Activated CD4-positive, alpha-beta T cell treated with anti-CD3 and anti-CD28 coated beads, Interleukin-2, amount 10 ng/mL, durations not matched to agents 24 days and 14 days (primary cell): ENCODE measurements around the gene CRB3. TPM values are rescaled to one million over a fixed set of nuclear protein-coding genes. Genes with fewer than 3 reads are reported as not detected.

ENCODE experiments used
- DNase-seq: peaks from one replicate; pipeline ENCODE4 v3.0.0; 2022
- H3K27ac Mint-ChIP-seq: one replicate; pipeline ENCODE4 v1.8.0; 2022; ENCODE audit warnings: mild to moderate bottlenecking, mixed read lengths
- H3K27me3 Mint-ChIP-seq: one replicate; pipeline ENCODE4 v1.8.0; 2022; ENCODE audit warnings: mixed read lengths
- H3K36me3 Mint-ChIP-seq: one replicate; pipeline ENCODE4 v1.8.0; 2022; ENCODE audit warnings: low read depth, mild to moderate bottlenecking, mixed read lengths
- H3K4me1 Mint-ChIP-seq: one replicate; pipeline ENCODE4 v1.8.0; 2021; ENCODE audit warnings: mixed read lengths
- H3K4me3 Mint-ChIP-seq: one replicate; pipeline ENCODE4 v1.8.0; 2022; ENCODE audit warnings: mild to moderate bottlenecking, moderate library complexity, mixed read lengths
- H3K9me3 Mint-ChIP-seq: one replicate; pipeline ENCODE4 v1.8.0; 2021; ENCODE audit warnings: mixed read lengths
- intact Hi-C: fragments of 100-400 bp; cut with micrococcal nuclease; formaldehyde crosslinking; loops from one replicate; pipeline ENCODE4 v1.15.1; 2023
- total RNA-seq: library from RNA; stranded (reverse); gene quantifications from 2 replicates; pipeline ENCODE4 v1.2.3, GENCODE V29; 2022

The CRB3 gene
- total RNA-seq, 1 donor from 2014 or later, result 0.33 TPM

- intact Hi-C loops, result no loop called here
These were observed 13.9 kb upstream of the CRB3 start for GRCh38 chr19:6450166-6450565.

GRCh38 chr19:6451583-6452222 is 12.4 kb upstream of the CRB3 start:
- peaks cover 11% of the 10 kb centered on the region for H3K9me3 Mint-ChIP-seq
- no peak overlapping the region for H3K27ac Mint-ChIP-seq
- H3K27me3 Mint-ChIP-seq, result no peaks in the 10 kb centered on the region
- DNase-seq, result no peak
- H3K4me1 Mint-ChIP-seq, result peaks cover 2% of the 10 kb centered on the region
- intact Hi-C loops, result no loop called here
- H3K36me3 Mint-ChIP-seq, result peaks cover 48% of the 10 kb centered on the region
- no peak overlapping the region for H3K4me3 Mint-ChIP-seq

More at GRCh38 chr19:6450166-6450565, 13.9 kb upstream of the CRB3 start:
- peaks cover 2% of the 10 kb centered on the region for H3K4me1 Mint-ChIP-seq
- no peak for DNase-seq
- H3K4me3 Mint-ChIP-seq, result no peak overlapping the region
- peaks cover 8% of the 10 kb centered on the region for H3K9me3 Mint-ChIP-seq
- peaks cover 36% of the 10 kb centered on the region for H3K36me3 Mint-ChIP-seq
- no peak overlapping the region for H3K27ac Mint-ChIP-seq
- no peaks in the 10 kb centered on the region for H3K27me3 Mint-ChIP-seq

- intact Hi-C loops, result no loop called here
- no peak for DNase-seq
- H3K27me3 Mint-ChIP-seq, result no peaks in the 10 kb centered on the region
- H3K36me3 Mint-ChIP-seq, result peaks cover 50% of the 10 kb centered on the region
- no peak overlapping the region for H3K27ac Mint-ChIP-seq
- H3K4me1 Mint-ChIP-seq, result peaks cover 2% of the 10 kb centered on the region
- H3K9me3 Mint-ChIP-seq, result peaks cover 11% of the 10 kb centered on the region
- H3K4me3 Mint-ChIP-seq, result no peak overlapping the region
These were observed 11.9 kb upstream of the CRB3 start for GRCh38 chr19:6452223-6452614.

GRCh38 chr19:6452899-6453298 is 11.2 kb upstream of the CRB3 start:
- H3K4me3 Mint-ChIP-seq, result no peak overlapping the region
- peaks cover 55% of the 10 kb centered on the region for H3K36me3 Mint-ChIP-seq
- peaks cover 11% of the 10 kb centered on the region for H3K9me3 Mint-ChIP-seq
- H3K27ac Mint-ChIP-seq, result no peak overlapping the region
- H3K27me3 Mint-ChIP-seq, result no peaks in the 10 kb centered on the region
- H3K4me1 Mint-ChIP-seq, result peaks cover 2% of the 10 kb centered on the region
- intact Hi-C loops, result no loop called here
- no peak for DNase-seq

- H3K4me1 Mint-ChIP-seq, result peaks cover 13% of the 10 kb centered on the region
- H3K27me3 Mint-ChIP-seq, result no peaks in the 10 kb centered on the region
- peaks cover 55% of the 10 kb centered on the region for H3K36me3 Mint-ChIP-seq
- H3K9me3 Mint-ChIP-seq, result peaks cover 11% of the 10 kb centered on the region
- intact Hi-C loops, result no loop called here
- H3K27ac Mint-ChIP-seq, result no peak overlapping the region
- H3K4me3 Mint-ChIP-seq, result no peak overlapping the region
- no peak for DNase-seq
These were observed 10.0 kb upstream of the CRB3 start for GRCh38 chr19:6453951-6454565.

GRCh38 chr19:6455924-6456323 is 8.1 kb upstream of the CRB3 start:
- intact Hi-C loops, result no loop called here

GRCh38 chr19:6457958-6458694 is 5.9 kb upstream of the CRB3 start:
- H3K27ac Mint-ChIP-seq, result peak overlapping the region; percentile 84
- peak overlapping the region; percentile 93 for H3K4me3 Mint-ChIP-seq
- peaks cover 40% of the 10 kb centered on the region for H3K36me3 Mint-ChIP-seq
- H3K9me3 Mint-ChIP-seq, result peaks cover 11% of the 10 kb centered on the region
- no peaks in the 10 kb centered on the region for H3K27me3 Mint-ChIP-seq
- intact Hi-C loops, result no loop called here
- no peak for DNase-seq
- H3K4me1 Mint-ChIP-seq, result peaks cover 13% of the 10 kb centered on the region

More at GRCh38 chr19:6455924-6456323, 8.1 kb upstream of the CRB3 start:
- Mint-ChIP-seq H3K27ac (no peak overlapping the region), H3K9me3 (peaks cover 11% of the 10 kb centered on the region), H3K36me3 (peaks cover 52% of the 10 kb centered on the region), H3K27me3 (no peaks in the 10 kb centered on the region), H3K4me3 (no peak overlapping the region), H3K4me1 (peaks cover 13% of the 10 kb centered on the region)
- DNase-seq, result no peak

- no peak for DNase-seq
- peaks cover 35% of the 10 kb centered on the region for H3K36me3 Mint-ChIP-seq
- intact Hi-C loops, result no loop called here
- no peaks in the 10 kb centered on the region for H3K27me3 Mint-ChIP-seq
- peaks cover 13% of the 10 kb centered on the region for H3K4me1 Mint-ChIP-seq
- H3K27ac Mint-ChIP-seq, result peak overlapping the region; percentile 84
- H3K4me3 Mint-ChIP-seq, result peak overlapping the region; percentile 93
- H3K9me3 Mint-ChIP-seq, result peaks cover 7% of the 10 kb centered on the region
These were observed 5.3 kb upstream of the CRB3 start for GRCh38 chr19:6458695-6459261.

GRCh38 chr19:6459262-6460098 is 4.6 kb upstream of the CRB3 start, which contains the start of gene SLC25A23:
TSS of gene SLC25A23 (minus strand) at chr19:6459792. CDS start at chr19:6459628, 164 bp downstream.
- peaks cover 28% of the 10 kb centered on the region for H3K36me3 Mint-ChIP-seq
- no peaks in the 10 kb centered on the region for H3K27me3 Mint-ChIP-seq

GRCh38 chr19:6460099-6460884 is 3.8 kb upstream of the CRB3 start:
- Mint-ChIP-seq H3K4me1 (peaks cover 17% of the 10 kb centered on the region), H3K9me3 (peaks cover 2% of the 10 kb centered on the region), H3K4me3 (peak overlapping the region; percentile 93), H3K36me3 (peaks cover 20% of the 10 kb centered on the region), H3K27me3 (no peaks in the 10 kb centered on the region), H3K27ac (peak overlapping the region; percentile 84)
- intact Hi-C loops, result loop anchor here (1.0 to 2.0 kb wide), 6 partner anchors 21 to 403 kb away; partner anchors contain the start of genes DENND1C and GTF2F1
- DNase-seq, result peak; percentile 99

More at GRCh38 chr19:6459262-6460098, 4.6 kb upstream of the CRB3 start, which contains the start of gene SLC25A23:
- intact Hi-C loops, result loop anchor here (1.0 to 2.0 kb wide), 6 partner anchors 22 to 404 kb away; partner anchors contain the start of genes DENND1C and GTF2F1
- Mint-ChIP-seq H3K4me3 (peak within 1 kb of the TSS; percentile 93), H3K9me3 (peaks cover 7% of the 10 kb centered on the region), H3K27ac (peak within 1 kb of the TSS; percentile 84), H3K4me1 (peaks cover 13% of the 10 kb centered on the region)
- peak; percentile 91 for DNase-seq

GRCh38 chr19:6465006-6465405 is 935 bp downstream of the CRB3 start:
- no peaks in the 10 kb centered on the region for H3K27me3 Mint-ChIP-seq
- peaks cover 5% of the 10 kb centered on the region for H3K4me1 Mint-ChIP-seq
- peaks cover 17% of the 10 kb centered on the region for H3K36me3 Mint-ChIP-seq
- no peak overlapping the region for H3K27ac Mint-ChIP-seq
- H3K4me3 Mint-ChIP-seq, result no peak overlapping the region
- H3K9me3 Mint-ChIP-seq, result no peaks in the 10 kb centered on the region
- DNase-seq, result no peak
- intact Hi-C loops, result no loop called here

- intact Hi-C loops, result no loop called here
- Mint-ChIP-seq H3K4me3 (no peak overlapping the region), H3K9me3 (no peaks in the 10 kb centered on the region), H3K4me1 (peaks cover 3% of the 10 kb centered on the region), H3K27me3 (no peaks in the 10 kb centered on the region), H3K27ac (no peak overlapping the region), H3K36me3 (peaks cover 21% of the 10 kb centered on the region)
- DNase-seq, result no peak
These were observed 1.6 kb downstream of the CRB3 start for GRCh38 chr19:6465663-6466062.
